GM12873 (cell line): Measurements from ENCODE around the gene STARD9.

Source experiments
- CTCF ChIP-seq: IDR thresholded peaks from 2 replicates; pipeline ENCODE4 v1.5.1; 2012; ENCODE audit warnings: low read depth, mild to moderate bottlenecking, moderate library complexity, low read length, control low read depth; ENCODE audit not compliant: insufficient read depth; ENCODE audit errors: missing control alignments

STARD9 gene

GRCh38 chr15:42692997-42693396, 117.6 kb downstream of the STARD9 start:
- TF ChIP-seq CTCF = no peak

- no peak for TF ChIP-seq CTCF
These were observed 118.1 kb downstream of the STARD9 start for GRCh38 chr15:42693496-42693895.

- no peak for TF ChIP-seq CTCF
These were observed 118.5 kb downstream of the STARD9 start for GRCh38 chr15:42693942-42694341.

- TF ChIP-seq CTCF = no peak
These were observed 119.0 kb downstream of the STARD9 start for GRCh38 chr15:42694398-42694797.

GRCh38 chr15:42695527-42696071, 120.2 kb downstream of the STARD9 start:
- TF ChIP-seq CTCF = no peak

GRCh38 chr15:42696626-42697025, 121.2 kb downstream of the STARD9 start:
- no peak for TF ChIP-seq CTCF

GRCh38 chr15:42704492-42704926, 129.1 kb downstream of the STARD9 start:
- TF ChIP-seq CTCF = peak; percentile 91

- no peak for TF ChIP-seq CTCF
These were observed 129.9 kb downstream of the STARD9 start for GRCh38 chr15:42705336-42705735.
